Activated CD4-positive, alpha-beta T cell treated with anti-CD3 and anti-CD28 coated beads, Interleukin-2, amount 10 ng/mL, durations not matched to agents 24 days and 14 days (primary cell): ENCODE results near the gene FAM167B. TPM values are rescaled to one million over a fixed set of nuclear protein-coding genes. Genes with fewer than 3 reads are reported as not detected.
"Not testable (repeated sequence)": the region's sequence is repeated elsewhere in the genome, so short reads cannot be mapped to it uniquely, and the experiment has no call there.

Experiments used
- DNase-seq: peaks from one replicate; pipeline ENCODE4 v3.0.0; 2022
- H3K27ac Mint-ChIP-seq: one replicate; pipeline ENCODE4 v1.8.0; 2022; ENCODE audit warnings: mild to moderate bottlenecking, mixed read lengths
- H3K27me3 Mint-ChIP-seq: one replicate; pipeline ENCODE4 v1.8.0; 2022; ENCODE audit warnings: mixed read lengths
- H3K36me3 Mint-ChIP-seq: one replicate; pipeline ENCODE4 v1.8.0; 2022; ENCODE audit warnings: low read depth, mild to moderate bottlenecking, mixed read lengths
- H3K4me1 Mint-ChIP-seq: one replicate; pipeline ENCODE4 v1.8.0; 2021; ENCODE audit warnings: mixed read lengths
- H3K4me3 Mint-ChIP-seq: one replicate; pipeline ENCODE4 v1.8.0; 2022; ENCODE audit warnings: mild to moderate bottlenecking, moderate library complexity, mixed read lengths
- H3K9me3 Mint-ChIP-seq: one replicate; pipeline ENCODE4 v1.8.0; 2021; ENCODE audit warnings: mixed read lengths
- intact Hi-C: fragments of 100-400 bp; cut with micrococcal nuclease; formaldehyde crosslinking; loops from one replicate; pipeline ENCODE4 v1.15.1; 2023
- total RNA-seq: library from RNA; stranded (reverse); gene quantifications from 2 replicates; pipeline ENCODE4 v1.2.3, GENCODE V29; 2022

Gene FAM167B
- total RNA-seq, 1 donor from 2014 or later = 0.23 TPM

GRCh38 chr1:32256473-32257226 is 9.6 kb downstream of the FAM167B start:
- intact Hi-C loops = loop anchor here (10.0 kb wide), 1 partner anchor 182 kb away; the partner anchor contains the start of gene TMEM39B
- peak overlapping the region; percentile 83 for H3K4me3 Mint-ChIP-seq
- H3K4me1 Mint-ChIP-seq = peaks cover 52% of the 10 kb centered on the region
- H3K27ac Mint-ChIP-seq = peak overlapping the region; percentile 93
- no peaks in the 10 kb centered on the region for H3K9me3 Mint-ChIP-seq
- DNase-seq = peak; percentile 71
- no peaks in the 10 kb centered on the region for H3K27me3 Mint-ChIP-seq
- H3K36me3 Mint-ChIP-seq = peaks cover 53% of the 10 kb centered on the region

DNA sequence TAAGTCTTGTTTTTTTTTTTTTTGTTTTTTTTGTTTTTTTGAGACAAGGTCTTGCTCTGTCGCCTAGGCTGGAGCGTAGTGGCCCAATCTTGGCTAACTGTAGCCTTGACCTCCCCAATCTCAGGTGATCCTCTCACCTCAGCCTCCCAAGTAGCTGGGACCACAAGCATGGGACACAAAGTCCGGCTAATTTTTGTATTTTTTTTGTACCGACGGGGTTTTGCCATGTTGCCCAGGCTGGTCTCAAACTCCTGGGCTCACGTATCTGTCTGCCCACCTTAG is 10.1 kb downstream of the FAM167B start:
- H3K36me3 Mint-ChIP-seq = peaks cover 48% of the 10 kb centered on the region
- H3K27me3 Mint-ChIP-seq = no peaks in the 10 kb centered on the region
- intact Hi-C loops = loop anchor here (10.0 kb wide), 1 partner anchor 182 kb away; the partner anchor contains the start of gene TMEM39B
- no peaks in the 10 kb centered on the region for H3K9me3 Mint-ChIP-seq
- DNase-seq = no peak
- H3K27ac Mint-ChIP-seq = peak overlapping the region; percentile 93
- H3K4me3 Mint-ChIP-seq = peak overlapping the region; percentile 83
- H3K4me1 Mint-ChIP-seq = peaks cover 48% of the 10 kb centered on the region

GRCh38 chr1:32263236-32263593 is 16.2 kb downstream of the FAM167B start:
- intact Hi-C loops, H3K4me3 Mint-ChIP-seq, DNase-seq, H3K27me3 Mint-ChIP-seq, H3K9me3 Mint-ChIP-seq: not testable (repeated sequence)
- peaks cover 40% of the 10 kb centered on the region for H3K36me3 Mint-ChIP-seq
- H3K27ac Mint-ChIP-seq = peak overlapping the region; percentile 76
- peaks cover 36% of the 10 kb centered on the region for H3K4me1 Mint-ChIP-seq

DNA sequence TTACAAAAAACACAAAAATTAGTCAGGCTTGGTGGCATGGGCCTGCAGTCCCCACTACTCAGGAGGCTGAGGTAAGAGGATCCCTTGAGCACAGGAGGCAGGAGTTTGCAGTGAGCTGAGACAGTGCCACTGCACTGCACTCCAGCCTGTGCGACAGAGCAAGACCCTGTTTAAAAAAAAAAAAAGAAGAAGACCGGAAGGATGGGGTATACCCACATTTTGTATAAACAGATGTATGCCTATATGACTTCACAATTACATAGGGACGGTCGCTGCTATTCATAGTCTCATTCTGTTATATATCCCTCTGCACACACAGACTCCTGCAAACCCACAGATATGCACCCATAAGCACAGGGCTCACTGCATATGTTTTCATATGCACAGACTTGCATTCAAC is 16.7 kb downstream of the FAM167B start:
- H3K27ac Mint-ChIP-seq = peak overlapping the region; percentile 76
- peaks cover 36% of the 10 kb centered on the region for H3K4me1 Mint-ChIP-seq
- no peaks in the 10 kb centered on the region for H3K27me3 Mint-ChIP-seq
- peak overlapping the region; percentile 31 for H3K4me3 Mint-ChIP-seq
- intact Hi-C loops = loop anchor here (1.0 kb wide), 1 partner anchor 10 kb away; no protein-coding TSS in a partner anchor
- H3K9me3 Mint-ChIP-seq = no peaks in the 10 kb centered on the region
- peak; percentile 70 for DNase-seq
- H3K36me3 Mint-ChIP-seq = peaks cover 38% of the 10 kb centered on the region

DNA sequence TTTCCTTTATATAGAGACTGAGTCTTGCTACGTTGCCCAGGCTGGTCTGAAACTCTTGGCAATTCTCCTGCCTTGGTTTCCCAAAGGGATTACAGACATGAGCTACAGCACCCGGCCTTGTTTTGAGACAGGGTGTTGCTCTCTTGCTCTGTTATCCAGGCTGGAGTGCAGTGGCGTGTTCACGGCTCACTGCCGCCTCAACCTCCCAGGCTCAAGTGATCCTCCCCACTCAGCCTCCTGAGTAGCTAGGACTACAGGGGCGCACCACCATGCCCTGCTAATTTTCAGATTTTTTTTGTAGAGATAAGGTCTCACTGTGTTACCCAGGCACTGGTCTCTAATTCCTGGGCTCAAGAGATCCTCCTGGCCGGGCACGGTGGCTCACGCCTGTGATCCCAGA is 18.8 kb downstream of the FAM167B start:
- H3K4me3 Mint-ChIP-seq = peak overlapping the region; percentile 47
- intact Hi-C loops = no loop called here
- H3K4me1 Mint-ChIP-seq = peaks cover 34% of the 10 kb centered on the region
- no peaks in the 10 kb centered on the region for H3K27me3 Mint-ChIP-seq
- DNase-seq = peak; percentile 58
- peak overlapping the region; percentile 82 for H3K27ac Mint-ChIP-seq
- H3K36me3 Mint-ChIP-seq = peaks cover 31% of the 10 kb centered on the region
- no peaks in the 10 kb centered on the region for H3K9me3 Mint-ChIP-seq

DNA sequence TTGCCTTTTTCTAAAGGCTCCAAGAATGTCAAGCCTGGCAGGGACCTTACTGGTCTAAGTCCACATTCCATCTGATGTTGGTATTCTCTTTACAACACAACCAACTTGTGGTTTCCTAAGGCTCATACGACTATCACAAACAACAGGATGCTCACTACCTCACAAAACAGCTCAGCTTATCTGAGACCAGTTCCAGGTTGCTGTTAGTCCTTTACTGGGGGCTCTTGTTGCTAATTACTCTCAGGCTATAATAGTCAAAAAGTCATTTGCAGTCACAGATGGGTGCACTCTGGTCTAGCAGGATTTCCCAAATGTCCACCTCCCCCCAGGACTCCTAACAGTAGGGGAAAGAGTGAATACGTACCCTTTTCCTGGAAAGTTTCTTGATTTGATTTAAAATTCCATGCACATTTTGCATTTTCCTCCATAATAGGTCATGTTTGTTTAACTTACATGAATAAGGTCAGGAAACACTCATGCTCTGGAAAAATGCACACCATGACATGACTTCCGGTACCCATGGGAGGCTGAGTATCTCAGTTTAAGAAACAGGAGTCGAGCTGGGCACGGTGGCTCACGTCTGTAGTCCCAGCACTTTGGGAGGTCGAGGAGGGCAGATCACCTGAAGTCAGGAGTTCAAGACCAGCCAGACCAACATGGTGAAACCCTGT is 20.0 kb downstream of the FAM167B start:
- no peaks in the 10 kb centered on the region for H3K27me3 Mint-ChIP-seq
- peak; percentile 75 for DNase-seq
- peaks cover 44% of the 10 kb centered on the region for H3K4me1 Mint-ChIP-seq
- peak overlapping the region; percentile 76 for H3K4me3 Mint-ChIP-seq
- peak overlapping the region; percentile 98 for H3K27ac Mint-ChIP-seq
- H3K9me3 Mint-ChIP-seq = no peaks in the 10 kb centered on the region
- intact Hi-C loops = no loop called here
- peaks cover 42% of the 10 kb centered on the region for H3K36me3 Mint-ChIP-seq

- peak overlapping the region; percentile 73 for H3K27ac Mint-ChIP-seq
- H3K36me3 Mint-ChIP-seq = peaks cover 53% of the 10 kb centered on the region
- H3K4me1 Mint-ChIP-seq = peaks cover 58% of the 10 kb centered on the region
- H3K27me3 Mint-ChIP-seq = no peaks in the 10 kb centered on the region
- intact Hi-C loops = loop anchor here (5.0 kb wide), 1 partner anchor 53 kb away; no protein-coding TSS in a partner anchor
- peak overlapping the region; percentile 32 for H3K4me3 Mint-ChIP-seq
- no peaks in the 10 kb centered on the region for H3K9me3 Mint-ChIP-seq
- DNase-seq = no peak
Observed at GRCh38 chr1:32269744-32270143, 22.7 kb downstream of the FAM167B start.

DNA sequence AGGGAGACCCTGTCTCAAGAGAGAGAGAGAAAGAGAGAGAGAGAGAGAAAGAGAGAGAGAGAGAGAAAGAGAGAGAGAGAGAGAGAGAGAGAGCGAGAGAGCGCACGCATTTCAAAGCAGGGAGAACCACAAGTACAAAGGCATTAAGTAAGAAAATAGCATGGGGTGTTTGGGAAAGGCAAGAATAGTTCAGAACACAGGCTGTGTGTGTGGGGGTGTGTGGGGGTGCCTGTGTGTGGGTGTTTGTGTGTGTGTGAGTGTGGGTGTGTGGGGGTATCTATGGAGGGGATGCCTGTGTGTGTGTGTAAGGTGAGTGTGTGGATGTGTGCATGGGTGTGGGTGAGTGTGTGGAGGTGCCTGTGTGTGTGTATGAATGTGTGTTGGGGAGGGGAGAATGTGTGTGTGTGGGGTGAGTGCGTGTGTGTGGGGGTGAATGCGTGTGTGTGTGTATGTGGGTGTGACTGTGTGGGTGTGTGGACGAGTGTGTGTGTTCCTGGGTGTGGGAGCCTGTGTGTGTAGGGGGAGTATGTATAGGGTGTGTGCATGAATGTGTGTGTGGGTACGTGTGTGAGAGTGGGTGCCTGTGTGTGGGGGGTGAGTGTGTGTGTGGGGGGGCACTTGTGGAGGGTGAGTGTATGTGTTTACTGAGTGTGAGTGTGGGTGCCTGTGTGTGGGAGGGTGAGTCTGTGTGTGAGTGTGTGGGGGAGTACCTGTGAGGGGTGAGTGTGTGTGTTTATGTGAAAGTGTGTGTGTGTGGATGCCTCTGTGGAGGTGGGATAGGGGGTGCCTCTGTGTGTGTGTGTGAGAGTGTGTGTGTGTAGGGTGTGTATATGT is 25.8 kb downstream of the FAM167B start:
- Mint-ChIP-seq H3K36me3 (peaks cover 58% of the 10 kb centered on the region), H3K27ac (peak overlapping the region; percentile 86)

DNA sequence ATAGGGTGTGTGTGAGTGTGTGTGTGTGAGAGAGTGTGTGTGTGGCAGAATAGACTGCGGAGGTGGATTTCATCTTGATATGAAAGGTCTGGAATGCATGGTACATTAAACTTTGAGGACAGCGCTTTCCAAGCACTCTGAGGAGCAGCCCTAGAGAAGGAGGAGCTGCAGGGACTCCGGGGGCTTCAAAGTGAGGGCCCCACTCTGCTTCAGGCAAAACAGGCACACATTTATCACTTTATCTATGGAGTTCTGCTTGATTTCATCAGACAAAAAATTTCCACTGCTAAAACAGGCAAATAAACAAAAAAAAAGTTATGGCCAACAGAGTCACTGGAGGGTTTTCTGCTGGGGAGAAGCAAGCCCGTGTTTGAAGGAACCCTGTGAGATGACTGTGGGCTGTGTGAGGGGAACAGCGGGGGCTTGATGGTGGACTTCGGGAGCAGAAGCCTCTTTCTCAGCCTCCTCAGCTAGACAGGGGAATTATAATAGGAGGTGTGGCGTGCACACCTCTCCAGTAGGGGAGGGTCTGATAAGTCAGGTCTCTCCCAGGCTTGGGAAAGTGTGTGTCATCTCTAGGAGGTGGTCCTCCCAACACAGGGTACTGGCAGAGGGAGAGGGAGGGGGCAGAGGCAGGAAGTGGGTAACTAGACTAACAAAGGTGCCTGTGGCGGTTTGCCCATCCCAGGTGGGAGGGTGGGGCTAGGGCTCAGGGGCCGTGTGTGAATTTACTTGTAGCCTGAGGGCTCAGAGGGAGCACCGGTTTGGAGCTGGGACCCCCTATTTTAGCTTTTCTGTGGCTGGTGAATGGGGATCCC is 26.6 kb downstream of the FAM167B start:
- peak overlapping the region; percentile 86 for H3K27ac Mint-ChIP-seq
- peak overlapping the region; percentile 88 for H3K4me3 Mint-ChIP-seq
- peak; percentile 88 for DNase-seq
- peaks cover 56% of the 10 kb centered on the region for H3K4me1 Mint-ChIP-seq
- no peaks in the 10 kb centered on the region for H3K9me3 Mint-ChIP-seq
- H3K27me3 Mint-ChIP-seq = no peaks in the 10 kb centered on the region
- intact Hi-C loops = loop anchor here (1.0 to 5.0 kb wide), 3 partner anchors 9 to 49 kb away; partner anchors contain the start of gene HDAC1
- peaks cover 66% of the 10 kb centered on the region for H3K36me3 Mint-ChIP-seq

More for the DNA sequence above, 25.8 kb downstream of the FAM167B start:
- Mint-ChIP-seq H3K4me1 (peaks cover 51% of the 10 kb centered on the region), H3K9me3 (no peaks in the 10 kb centered on the region), H3K27me3 (no peaks in the 10 kb centered on the region), H3K4me3 (peak overlapping the region; percentile 88)
- intact Hi-C loops = loop anchor here (1.0 to 5.0 kb wide), 4 partner anchors 8 to 50 kb away; partner anchors contain the start of gene HDAC1
- DNase-seq = peak; percentile 75

DNA sequence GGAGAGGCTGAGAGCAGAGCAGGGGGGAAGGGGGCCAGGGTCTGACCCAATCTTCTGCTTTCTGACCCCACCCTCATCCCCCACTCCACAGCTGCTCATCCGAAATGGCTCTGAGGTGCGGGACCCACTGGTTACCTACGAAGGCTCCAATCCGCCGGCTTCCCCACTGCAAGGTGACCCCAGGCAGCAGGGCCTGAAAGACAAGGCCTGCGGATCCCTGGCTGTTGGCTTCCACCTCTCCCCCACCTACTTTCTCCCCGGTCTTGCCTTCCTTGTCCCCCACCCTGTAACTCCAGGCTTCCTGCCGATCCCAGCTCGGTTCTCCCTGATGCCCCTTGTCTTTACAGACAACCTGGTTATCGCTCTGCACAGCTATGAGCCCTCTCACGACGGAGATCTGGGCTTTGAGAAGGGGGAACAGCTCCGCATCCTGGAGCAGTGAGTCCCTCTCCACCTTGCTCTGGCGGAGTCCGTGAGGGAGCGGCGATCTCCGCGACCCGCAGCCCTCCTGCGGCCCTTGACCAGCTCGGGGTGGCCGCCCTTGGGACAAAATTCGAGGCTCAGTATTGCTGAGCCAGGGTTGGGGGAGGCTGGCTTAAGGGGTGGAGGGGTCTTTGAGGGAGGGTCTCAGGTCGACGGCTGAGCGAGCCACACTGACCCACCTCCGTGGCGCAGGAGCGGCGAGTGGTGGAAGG is 27.8 kb downstream of the FAM167B start:
- H3K27me3 Mint-ChIP-seq = no peaks in the 10 kb centered on the region
- H3K36me3 Mint-ChIP-seq = peaks cover 76% of the 10 kb centered on the region
- H3K4me1 Mint-ChIP-seq = peaks cover 57% of the 10 kb centered on the region
- DNase-seq = no peak
- intact Hi-C loops = loop anchor here (5.0 kb wide), 1 partner anchor 48 kb away; no protein-coding TSS in a partner anchor
- peak overlapping the region; percentile 31 for H3K4me3 Mint-ChIP-seq
- H3K9me3 Mint-ChIP-seq = no peaks in the 10 kb centered on the region
- peak overlapping the region; percentile 86 for H3K27ac Mint-ChIP-seq

DNA sequence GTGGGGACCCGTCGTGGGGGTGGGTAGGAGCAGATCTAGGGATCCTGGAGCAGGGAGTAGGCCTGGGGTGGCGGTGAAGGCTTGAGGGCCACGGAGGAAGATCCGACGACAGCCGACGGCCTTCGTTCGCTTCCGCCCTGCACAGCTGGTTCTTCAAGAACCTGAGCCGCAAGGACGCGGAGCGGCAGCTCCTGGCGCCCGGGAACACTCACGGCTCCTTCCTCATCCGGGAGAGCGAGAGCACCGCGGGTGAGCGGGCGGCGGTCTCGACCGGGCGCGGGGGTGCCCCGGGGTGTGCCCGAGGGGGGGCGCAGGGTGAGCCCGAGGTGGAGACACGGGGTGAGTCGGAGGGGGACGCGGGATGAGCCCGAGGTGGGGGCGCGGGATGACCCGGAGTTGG is 28.4 kb downstream of the FAM167B start:
- Mint-ChIP-seq H3K27ac (no peak overlapping the region), H3K27me3 (no peaks in the 10 kb centered on the region), H3K4me3 (no peak overlapping the region), H3K36me3 (peaks cover 78% of the 10 kb centered on the region), H3K9me3 (no peaks in the 10 kb centered on the region), H3K4me1 (peaks cover 55% of the 10 kb centered on the region)
- DNase-seq = no peak
- intact Hi-C loops = no loop called here

- Mint-ChIP-seq H3K36me3 (peaks cover 78% of the 10 kb centered on the region), H3K27ac (peak overlapping the region; percentile 37), H3K4me1 (peaks cover 53% of the 10 kb centered on the region), H3K9me3 (no peaks in the 10 kb centered on the region), H3K4me3 (no peak overlapping the region), H3K27me3 (no peaks in the 10 kb centered on the region)
- no peak for DNase-seq
- intact Hi-C loops = no loop called here
Observed at GRCh38 chr1:32276032-32276782, 29.2 kb downstream of the FAM167B start.
